Progenitor cell of endocrine pancreas (in vitro differentiated cells): ENCODE measurements around the gene EFNA2. TPM values are rescaled to one million over a fixed set of nuclear protein-coding genes. Genes with fewer than 3 reads are reported as not detected.
"Not testable (repeated sequence)": the region's sequence is repeated elsewhere in the genome, so short reads cannot be mapped to it uniquely, and the experiment has no call there.

Experiments used
- DNase-seq: peaks from one replicate; pipeline ENCODE4 v3.0.0; 2021; ENCODE audit warnings: low spot score; ENCODE audit not compliant: unreplicated experiment
- H3K27ac Mint-ChIP-seq: 2 replicates; pipeline ENCODE4 v1.8.0; 2021; ENCODE audit warnings: mild to moderate bottlenecking, moderate library complexity, mixed read lengths
- H3K27me3 Mint-ChIP-seq: 2 replicates; pipeline ENCODE4 v1.8.0; 2021; ENCODE audit warnings: mixed read lengths
- H3K36me3 Mint-ChIP-seq: 2 replicates; pipeline ENCODE4 v1.8.0; 2022; ENCODE audit warnings: mixed read lengths; ENCODE audit not compliant: insufficient read depth
- H3K4me1 Mint-ChIP-seq: 2 replicates; pipeline ENCODE4 v1.8.0; 2021; ENCODE audit warnings: low read depth, mixed read lengths
- H3K4me3 Mint-ChIP-seq: 2 replicates; pipeline ENCODE4 v1.8.0; 2021; ENCODE audit warnings: low read depth, mild to moderate bottlenecking, moderate library complexity, mixed read lengths
- H3K9me3 Mint-ChIP-seq: 2 replicates; pipeline ENCODE4 v1.8.0; 2021; ENCODE audit warnings: low read depth, mixed read lengths
- total RNA-seq: library from RNA; stranded (reverse); gene quantifications from 2 replicates; pipeline ENCODE4 v1.2.1, GENCODE V29; 2021
- TF ChIP-seq, protein P1 (sequence below): fragments of 200-600 bp; sonication (generic); IDR thresholded peaks from one replicate; pipeline ENCODE4 v1.5.0; 2021; ENCODE audit warnings: antibody characterized with exemption, mild to moderate bottlenecking; ENCODE audit not compliant: unreplicated experiment

The EFNA2 gene
- total RNA-seq, 1 donor from 2014 or later, result 26.5 TPM

DNA sequence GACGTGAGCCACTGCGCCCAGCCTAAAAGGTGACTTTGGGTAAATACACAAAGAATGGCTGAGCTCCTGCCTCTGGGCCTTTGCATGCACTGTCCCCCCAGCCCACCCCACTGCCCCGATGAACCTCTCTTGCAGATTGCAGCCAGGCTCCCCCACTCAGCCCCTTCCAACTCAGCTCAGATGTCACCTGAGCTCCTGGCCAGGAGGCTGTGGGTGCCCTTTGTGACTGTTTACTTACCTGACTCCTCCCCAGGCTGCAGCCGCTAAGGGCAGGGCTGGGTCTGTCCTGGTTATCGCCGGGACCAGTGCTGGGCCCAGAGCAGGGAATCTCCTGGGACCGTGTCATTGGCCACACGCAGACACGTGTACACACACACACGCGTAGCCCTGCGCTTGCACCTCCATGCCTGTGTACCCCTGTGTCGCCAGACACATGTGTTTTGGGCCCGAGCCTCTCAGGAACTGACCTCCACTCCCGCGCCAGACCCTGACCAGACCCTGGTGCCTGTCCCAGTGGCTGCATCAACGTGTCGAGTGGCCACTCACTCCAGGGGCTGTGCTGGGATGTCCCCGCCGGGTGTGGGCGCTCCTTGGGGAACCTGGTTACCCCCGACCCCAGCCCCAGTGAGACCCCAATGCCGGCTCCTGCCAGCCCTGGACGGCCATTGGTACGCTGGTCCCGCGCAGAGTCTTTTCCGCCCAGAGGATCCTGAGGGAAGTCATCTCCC lies 18.7 kb downstream of the EFNA2 start:
- Mint-ChIP-seq H3K36me3 (peaks cover 2% of the 10 kb centered on the region), H3K4me3 (no peak overlapping the region), H3K4me1 (peaks cover 4% of the 10 kb centered on the region), H3K9me3 (no peaks in the 10 kb centered on the region), H3K27ac (no peak overlapping the region), H3K27me3 (no peaks in the 10 kb centered on the region)
- DNase-seq, result no peak
- TF ChIP-seq, protein P1, sequence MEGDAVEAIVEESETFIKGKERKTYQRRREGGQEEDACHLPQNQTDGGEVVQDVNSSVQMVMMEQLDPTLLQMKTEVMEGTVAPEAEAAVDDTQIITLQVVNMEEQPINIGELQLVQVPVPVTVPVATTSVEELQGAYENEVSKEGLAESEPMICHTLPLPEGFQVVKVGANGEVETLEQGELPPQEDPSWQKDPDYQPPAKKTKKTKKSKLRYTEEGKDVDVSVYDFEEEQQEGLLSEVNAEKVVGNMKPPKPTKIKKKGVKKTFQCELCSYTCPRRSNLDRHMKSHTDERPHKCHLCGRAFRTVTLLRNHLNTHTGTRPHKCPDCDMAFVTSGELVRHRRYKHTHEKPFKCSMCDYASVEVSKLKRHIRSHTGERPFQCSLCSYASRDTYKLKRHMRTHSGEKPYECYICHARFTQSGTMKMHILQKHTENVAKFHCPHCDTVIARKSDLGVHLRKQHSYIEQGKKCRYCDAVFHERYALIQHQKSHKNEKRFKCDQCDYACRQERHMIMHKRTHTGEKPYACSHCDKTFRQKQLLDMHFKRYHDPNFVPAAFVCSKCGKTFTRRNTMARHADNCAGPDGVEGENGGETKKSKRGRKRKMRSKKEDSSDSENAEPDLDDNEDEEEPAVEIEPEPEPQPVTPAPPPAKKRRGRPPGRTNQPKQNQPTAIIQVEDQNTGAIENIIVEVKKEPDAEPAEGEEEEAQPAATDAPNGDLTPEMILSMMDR, result no peak

DNA sequence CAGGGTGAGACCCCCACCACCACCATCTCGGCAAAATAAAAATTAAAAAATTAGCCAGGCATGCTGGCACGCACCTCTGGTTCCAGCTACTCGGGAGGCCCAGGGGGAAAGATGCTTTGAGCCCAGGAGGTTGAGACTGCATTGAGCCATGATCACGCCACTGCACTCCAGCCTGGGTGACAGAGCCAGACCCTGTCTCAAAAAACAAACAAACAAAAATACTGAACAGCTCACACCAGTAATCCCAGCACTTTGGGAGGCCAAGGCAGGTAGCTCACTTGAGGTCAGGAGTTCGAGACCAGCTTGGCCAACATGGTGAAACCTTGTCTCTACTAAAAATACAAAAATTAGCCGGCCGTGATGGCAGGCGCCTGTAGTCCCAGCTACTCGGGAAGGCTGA lies 19.7 kb downstream of the EFNA2 start:
- not testable (repeated sequence) for H3K4me1 Mint-ChIP-seq, H3K4me3 Mint-ChIP-seq, H3K9me3 Mint-ChIP-seq, H3K27ac Mint-ChIP-seq, H3K27me3 Mint-ChIP-seq, DNase-seq, H3K36me3 Mint-ChIP-seq

DNA sequence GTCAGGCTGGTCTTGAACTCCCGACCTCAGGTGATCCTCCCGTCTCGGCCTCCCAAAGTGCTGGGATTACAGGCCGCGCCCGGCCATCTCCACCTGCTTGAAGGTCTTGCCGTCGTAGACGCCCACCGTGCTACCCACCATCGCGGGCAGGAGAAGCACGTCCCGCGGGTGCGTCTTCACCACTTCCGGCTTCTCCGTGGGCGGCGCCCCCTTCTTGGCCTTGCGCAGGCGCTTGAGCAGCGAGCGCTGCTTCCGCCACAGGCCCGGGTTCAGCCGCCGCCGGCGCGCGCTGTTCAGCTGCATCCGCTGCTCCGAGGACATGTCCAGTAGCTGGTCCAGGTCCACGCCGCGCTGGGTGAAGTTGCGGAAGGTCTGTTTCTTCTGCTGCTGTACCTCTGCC lies 21.6 kb downstream of the EFNA2 start:
- H3K9me3 Mint-ChIP-seq, result no peaks in the 10 kb centered on the region
- no peaks in the 10 kb centered on the region for H3K27me3 Mint-ChIP-seq
- no peak for DNase-seq
- no peak overlapping the region for H3K4me3 Mint-ChIP-seq
- no peak overlapping the region for H3K27ac Mint-ChIP-seq
- H3K36me3 Mint-ChIP-seq, result no peaks in the 10 kb centered on the region
- peaks cover 4% of the 10 kb centered on the region for H3K4me1 Mint-ChIP-seq
- TF ChIP-seq, protein P1, result no peak

DNA sequence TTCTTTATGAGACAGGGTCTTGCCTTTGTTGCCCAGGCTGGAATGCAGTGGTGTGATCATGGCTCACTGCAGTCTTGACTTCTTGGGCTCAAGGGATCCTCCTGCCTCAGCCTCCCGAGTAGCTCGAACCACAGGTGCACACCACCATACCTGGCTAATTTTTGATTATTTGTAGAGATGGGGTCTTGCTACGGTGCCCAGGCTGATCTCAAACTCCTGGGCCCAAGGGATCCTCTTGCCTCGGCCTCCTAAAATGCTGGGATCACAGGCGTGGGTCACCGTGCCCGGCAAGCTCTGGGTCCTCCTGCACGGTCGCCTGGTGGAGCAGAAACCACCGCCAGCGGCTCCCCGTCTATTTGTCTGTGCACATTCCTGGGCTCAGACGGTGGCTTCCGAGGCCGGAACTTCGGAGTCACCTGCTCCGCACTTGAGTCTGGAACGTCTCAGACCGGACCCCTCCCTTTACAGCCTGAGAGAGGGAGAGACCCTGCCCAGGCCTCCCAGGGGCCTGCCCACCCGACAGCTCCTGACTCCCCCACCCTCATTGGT lies 22.2 kb downstream of the EFNA2 start:
- H3K9me3 Mint-ChIP-seq, result no peaks in the 10 kb centered on the region
- no peaks in the 10 kb centered on the region for H3K36me3 Mint-ChIP-seq
- no peaks in the 10 kb centered on the region for H3K27me3 Mint-ChIP-seq

DNA sequence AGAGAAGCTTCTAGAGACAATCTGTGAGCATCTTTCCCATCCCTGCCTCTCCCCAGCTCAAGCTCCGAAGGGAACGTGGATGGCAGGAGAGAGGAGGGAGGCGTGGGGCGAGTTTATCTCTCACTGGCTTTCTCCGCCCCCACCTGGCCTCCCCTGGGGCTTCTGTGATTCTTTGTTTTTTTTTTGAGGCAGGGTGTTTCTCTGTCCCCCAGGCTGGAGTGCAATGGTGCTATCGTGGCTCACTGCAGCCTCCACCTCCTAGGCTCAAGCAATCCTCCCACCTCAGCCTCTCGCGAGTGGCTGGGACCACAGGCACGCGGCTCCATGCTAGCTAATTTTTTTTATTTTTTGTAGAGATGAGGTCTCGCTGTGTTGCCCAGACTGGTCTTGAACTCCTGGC lies 23.0 kb downstream of the EFNA2 start:
- TF ChIP-seq, protein P1, result no peak
- no peak overlapping the region for H3K27ac Mint-ChIP-seq
- no peaks in the 10 kb centered on the region for H3K9me3 Mint-ChIP-seq
- no peaks in the 10 kb centered on the region for H3K36me3 Mint-ChIP-seq
- no peak for DNase-seq
- H3K27me3 Mint-ChIP-seq, result no peaks in the 10 kb centered on the region
- peaks cover 5% of the 10 kb centered on the region for H3K4me1 Mint-ChIP-seq
- no peak overlapping the region for H3K4me3 Mint-ChIP-seq

More for the DNA sequence above, 22.2 kb downstream of the EFNA2 start:
- TF ChIP-seq, protein P1, result no peak
- no peak for DNase-seq
- Mint-ChIP-seq H3K4me1 (peaks cover 4% of the 10 kb centered on the region), H3K4me3 (no peak overlapping the region), H3K27ac (no peak overlapping the region)
